Endothelial cell of umbilical vein (primary cell): ENCODE data around the gene WNT9B. TPM values are rescaled to one million over a fixed set of nuclear protein-coding genes. Genes with fewer than 3 reads are reported as not detected.

Experiments
- BruUV-seq: library from RNA; stranded (reverse); fragments of 400-500 nt; replicated peaks from 2 replicates; lab custom pipeline; 2021; lab: Mats Ljungman, UMichigan
- CTCF ChIA-PET: fragments of 300-600, 350-600 bp; sonication (Branson Sonifier 250); formaldehyde crosslinking; loops from one replicate; lab custom pipeline; 2021; ENCODE audit warnings: antibody characterized with exemption, inconsistent platforms; lab: Charles Lee
- POLR2A ChIA-PET: fragments of 300-600, 350-600 bp; sonication (Branson Sonifier 250); formaldehyde crosslinking; loops from one replicate; lab custom pipeline; 2021; ENCODE audit warnings: antibody characterized with exemption, inconsistent platforms; lab: Charles Lee
- DNase-seq: peaks from one replicate; pipeline ENCODE4 v3.0.0-alpha.2; 2011; ENCODE audit warnings: low read depth, low spot score
- FAIRE-seq: peaks from 2 replicates; lab custom pipeline; 2011; peaks lifted over from hg19 to GRCh38; lab: Jason Lieb, UNC
- H2AFZ ChIP-seq: 2 replicates; pipeline ENCODE4 v1.6.0; 2012; ENCODE audit warnings: low read depth, low read length, control low read depth, inconsistent platforms
- H3K27ac ChIP-seq: 2 replicates; pipeline ENCODE4 v1.5.1; 2011; ENCODE audit warnings: low read depth, mild to moderate bottlenecking, control low read depth, low read length, moderate library complexity; ENCODE audit not compliant: insufficient read depth
- H3K27me3 ChIP-seq, 2 experiments: 2 replicates each; pipeline versions ENCODE4 v1.6.0 to v1.6.1; 2011; ENCODE audit warnings: low read length in 2 of 2, mixed read lengths in 1 of 2; ENCODE audit not compliant: control insufficient read depth in 2 of 2, insufficient read depth in 2 of 2
- H3K36me3 ChIP-seq, 2 experiments: 2 replicates in 1 of 2; 3 replicates in 1 of 2; pipeline ENCODE4 v1.5.1; 2011; ENCODE audit warnings: low read length in 2 of 2, mild to moderate bottlenecking in 1 of 2, moderate library complexity in 1 of 2; ENCODE audit not compliant: control insufficient read depth in 2 of 2, insufficient read depth in 2 of 2; ENCODE audit errors: extremely low read depth in 1 of 2
- H3K4me1 ChIP-seq: 3 replicates; pipeline ENCODE4 v1.5.1; 2011; ENCODE audit warnings: mild to moderate bottlenecking, low read length; ENCODE audit not compliant: control insufficient read depth, insufficient read depth; ENCODE audit errors: extremely low read depth
- H3K4me2 ChIP-seq: 2 replicates; pipeline ENCODE4 v1.6.1; 2011; ENCODE audit warnings: low read length, control low read depth, mixed read lengths; ENCODE audit not compliant: insufficient read depth
- H3K4me3 ChIP-seq, 3 experiments: fragments of 200-600 bp in 1 of 3; sonication (generic), shearing (Covaris generic) in 1 of 3; replicated peaks in 1 of 3; 2 replicates each; pipeline ENCODE4 v1.5.1; 2011 to 2016; ENCODE audit warnings: control low read depth in 3 of 3, low read length in 3 of 3, mild to moderate bottlenecking in 2 of 3, inconsistent platforms in 1 of 3, low read depth in 1 of 3, moderate library complexity in 1 of 3; ENCODE audit not compliant: insufficient read depth in 1 of 3
- H3K79me2 ChIP-seq: 2 replicates; pipeline ENCODE4 v1.6.0; 2012; ENCODE audit warnings: low read length, inconsistent platforms; ENCODE audit not compliant: control insufficient read depth, insufficient read depth
- H3K9ac ChIP-seq: replicated peaks from 2 replicates; pipeline ENCODE3; 2011; ENCODE audit warnings: low read length, control low read depth; ENCODE audit not compliant: insufficient read depth; ENCODE audit errors: extremely low read depth
- H3K9me1 ChIP-seq: replicated peaks from 3 replicates; pipeline ENCODE4 v1.6.0; 2011; ENCODE audit warnings: mild to moderate bottlenecking, low read length; ENCODE audit not compliant: control insufficient read depth, insufficient read depth; ENCODE audit errors: extremely low read depth
- H3K9me3 ChIP-seq: replicated peaks from 2 replicates; pipeline ENCODE4 v1.5.1; 2012; ENCODE audit warnings: low read length, inconsistent platforms; ENCODE audit not compliant: control insufficient read depth, insufficient read depth
- H4K20me1 ChIP-seq: replicated peaks from 2 replicates; pipeline ENCODE3; 2011; ENCODE audit warnings: mild to moderate bottlenecking, low read length; ENCODE audit not compliant: control insufficient read depth, insufficient read depth; ENCODE audit errors: extremely low read depth
- EZH2 ChIP-seq: IDR thresholded peaks from 2 replicates; pipeline ENCODE4 v1.6.1; 2012; ENCODE audit warnings: borderline replicate concordance, low read depth, mild to moderate bottlenecking, moderate library complexity, low read length, inconsistent platforms; ENCODE audit not compliant: severe bottlenecking
- FOS ChIP-seq: IDR thresholded peaks from 2 replicates; pipeline ENCODE4 v1.6.1; 2011; ENCODE audit warnings: mild to moderate bottlenecking, low read length, moderate library complexity, borderline replicate concordance; ENCODE audit not compliant: insufficient read depth
- GATA2 ChIP-seq: IDR thresholded peaks from 2 replicates; pipeline ENCODE4 v1.7.0; 2011; ENCODE audit warnings: low read depth, mild to moderate bottlenecking, moderate library complexity, mixed read lengths, low read length; ENCODE audit not compliant: insufficient read length, insufficient read depth
- JUN ChIP-seq: IDR thresholded peaks from 2 replicates; pipeline ENCODE4 v1.6.1; 2011; ENCODE audit warnings: borderline replicate concordance, low read depth; ENCODE audit not compliant: insufficient read length, insufficient read depth
- MYC ChIP-seq: IDR thresholded peaks from one replicate; pipeline ENCODE4 v1.6.1; 2011; ENCODE audit warnings: mild to moderate bottlenecking, low read depth, low read length
- POLR2A ChIP-seq: IDR thresholded peaks from 2 replicates; pipeline ENCODE4 v1.6.1; 2012; ENCODE audit warnings: low read depth, mild to moderate bottlenecking, control low read depth, low read length
- POLR2AphosphoS5 ChIP-seq: IDR thresholded peaks from 2 replicates; pipeline ENCODE4 v1.6.1; 2012; ENCODE audit warnings: low read depth, mild to moderate bottlenecking, control low read depth, low read length, moderate library complexity; ENCODE audit not compliant: insufficient read depth
- dilution Hi-C: fragments of 300-500 bp; cut with MboI; formaldehyde crosslinking; loops from one replicate; pipeline ENCODE4 v1.15.0; 2019; ENCODE audit warnings: low sequenced_read_pairs; ENCODE audit not compliant: extremely low pct_ligation_motif_present
- intact Hi-C: fragments of 100-400 bp; cut with micrococcal nuclease; formaldehyde crosslinking; loops from one replicate; pipeline ENCODE4 v1.10.0; 2022
- polyA plus RNA-seq, 4 experiments: library from polyadenylated mRNA; depleted of rRNA in 3 of 4; stranded (reverse) in 3 of 4; unstranded in 1 of 4; fragments of >200 nt; gene quantifications; 2 replicates each; pipeline versions ENCODE4 v1.2.1 to v1.2.3, GENCODE V29; 2011 to 2012; ENCODE audit warnings: missing spikeins in 1 of 4
- total RNA-seq: library from RNA; stranded (reverse); gene quantifications from 2 replicates; pipeline ENCODE4 v1.2.3, GENCODE V29; 2021
- TF ChIP-seq, protein P1 (sequence below), 2 donors: IDR thresholded peaks; 1 replicate in 1 of 2; 2 replicates in 1 of 2; pipeline ENCODE4 v1.5.1; 2011; ENCODE audit warnings: low read length in 2 of 2, mild to moderate bottlenecking in 2 of 2, moderate library complexity in 2 of 2, control low read depth in 1 of 2, inconsistent platforms in 1 of 2, low read depth in 1 of 2; ENCODE audit not compliant: insufficient read depth in 1 of 2; ENCODE audit errors: extremely low read depth in 1 of 2
- TF ChIP-seq, protein P2 (sequence below): IDR thresholded peaks from 2 replicates; pipeline ENCODE4 v1.6.1; 2011; ENCODE audit not compliant: insufficient read depth, insufficient read length

Gene WNT9B
- total and polyA plus RNA-seq, 2 donors (not counting 3 experiments of a cell fraction or from before 2014, with no cell fraction given): not detected

DNA sequence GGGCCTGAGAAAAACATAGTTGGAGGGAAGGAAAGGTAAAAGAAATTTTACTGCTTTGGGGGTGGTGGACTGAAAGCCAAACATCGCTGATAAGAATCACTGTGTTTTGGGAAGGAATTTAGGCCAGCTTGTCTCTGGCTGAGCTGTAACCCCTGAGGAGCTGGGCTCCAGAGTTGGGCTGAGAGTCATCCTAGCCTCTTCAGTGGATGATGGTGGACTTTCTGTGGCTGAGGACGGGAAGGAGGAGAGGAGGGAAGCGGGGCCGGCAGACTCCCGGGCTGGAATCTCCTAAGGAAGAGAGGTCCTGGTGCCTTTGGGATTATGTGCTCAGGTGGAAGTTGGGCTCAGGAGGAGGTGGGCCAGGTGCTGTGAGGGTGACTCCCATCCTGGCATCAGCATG, 8.6 kb downstream of the WNT9B start:
- Histone ChIP-seq H2AFZ (no peak overlapping the region), H3K4me3 (no peak overlapping the region), H4K20me1 (no peaks in the 10 kb centered on the region), H3K4me2 (no peak overlapping the region), H3K27me3 (no peaks in the 10 kb centered on the region), H3K9me3 (no peaks in the 10 kb centered on the region), H3K9me1 (no peaks in the 10 kb centered on the region), H3K4me1 (no peaks in the 10 kb centered on the region), H3K27ac (no peak overlapping the region), H3K9ac (no peak overlapping the region), H3K79me2 (no peaks in the 10 kb centered on the region), H3K36me3 (no peaks in the 10 kb centered on the region)
- no TSS peak for BruUV-seq
- intact Hi-C loops (no loop called here), dilution Hi-C loops (no loop called here)
- ChIA-PET CTCF (interaction anchor here (1.2 to 3.3 kb wide), 2 partner anchors 12 to 18 kb away, joined by 3 to 18 read pairs; no protein-coding TSS in a partner anchor), POLR2A (no interaction called here)
- FAIRE-seq: no peak
- TF ChIP-seq GATA2: no peak
- TF ChIP-seq JUN: no peak
- TF ChIP-seq POLR2A: no peak
- no peak for TF ChIP-seq EZH2
- TF ChIP-seq MYC: no peak
- no peak for TF ChIP-seq FOS
- no peak for TF ChIP-seq POLR2AphosphoS5
- TF ChIP-seq, protein P1, sequence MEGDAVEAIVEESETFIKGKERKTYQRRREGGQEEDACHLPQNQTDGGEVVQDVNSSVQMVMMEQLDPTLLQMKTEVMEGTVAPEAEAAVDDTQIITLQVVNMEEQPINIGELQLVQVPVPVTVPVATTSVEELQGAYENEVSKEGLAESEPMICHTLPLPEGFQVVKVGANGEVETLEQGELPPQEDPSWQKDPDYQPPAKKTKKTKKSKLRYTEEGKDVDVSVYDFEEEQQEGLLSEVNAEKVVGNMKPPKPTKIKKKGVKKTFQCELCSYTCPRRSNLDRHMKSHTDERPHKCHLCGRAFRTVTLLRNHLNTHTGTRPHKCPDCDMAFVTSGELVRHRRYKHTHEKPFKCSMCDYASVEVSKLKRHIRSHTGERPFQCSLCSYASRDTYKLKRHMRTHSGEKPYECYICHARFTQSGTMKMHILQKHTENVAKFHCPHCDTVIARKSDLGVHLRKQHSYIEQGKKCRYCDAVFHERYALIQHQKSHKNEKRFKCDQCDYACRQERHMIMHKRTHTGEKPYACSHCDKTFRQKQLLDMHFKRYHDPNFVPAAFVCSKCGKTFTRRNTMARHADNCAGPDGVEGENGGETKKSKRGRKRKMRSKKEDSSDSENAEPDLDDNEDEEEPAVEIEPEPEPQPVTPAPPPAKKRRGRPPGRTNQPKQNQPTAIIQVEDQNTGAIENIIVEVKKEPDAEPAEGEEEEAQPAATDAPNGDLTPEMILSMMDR (IDR thresholded peaks at IDR 0.05; ENCODE audit: extremely low read depth in 1 of 2, insufficient read depth in 1 of 2, low read depth in 1 of 2, low read length in 2 of 2): no peak
- TF ChIP-seq, protein P2, sequence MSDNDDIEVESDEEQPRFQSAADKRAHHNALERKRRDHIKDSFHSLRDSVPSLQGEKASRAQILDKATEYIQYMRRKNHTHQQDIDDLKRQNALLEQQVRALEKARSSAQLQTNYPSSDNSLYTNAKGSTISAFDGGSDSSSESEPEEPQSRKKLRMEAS: no peak
- no peak for DNase-seq
